SH-SY5Y (cell line): ENCODE data around the gene MEPCE.

ENCODE experiments used
- GATA2 ChIP-seq: IDR thresholded peaks from 2 replicates; pipeline ENCODE4 v1.6.1; 2011; ENCODE audit warnings: mild to moderate bottlenecking, low read depth, low read length
- GATA3 ChIP-seq: IDR thresholded peaks from 2 replicates; pipeline ENCODE4 v1.6.1; 2011; ENCODE audit warnings: low read depth, mild to moderate bottlenecking, low read length, moderate library complexity

GRCh38 chr7:100400656-100401055, 29.0 kb upstream of the MEPCE start:
- TF ChIP-seq GATA2 (no peak), GATA3 (no peak)
